PC-9 (cell line): ENCODE data around the gene SIK3.

ENCODE experiments used
- CTCF ChIP-seq: fragments of 200-600 bp; sonication (generic); conservative IDR thresholded peaks from 2 replicates; pipeline ENCODE4 v1.6.1; 2017; ENCODE audit warnings: mixed run types, antibody characterized with exemption, mild to moderate bottlenecking, moderate library complexity
- EZH2 ChIP-seq: fragments of 200-600 bp; sonication (generic); IDR thresholded peaks from 2 replicates; pipeline ENCODE4 v1.8.0; 2017; ENCODE audit warnings: antibody characterized with exemption, low read depth

GRCh38 chr11:116862185-116862584 lies 236.0 kb downstream of the SIK3 start:
- TF ChIP-seq CTCF (no peak), EZH2 (no peak)
